MCF 10A (cell line): ENCODE data around the gene NAA60. TPM values are rescaled to one million over a fixed set of nuclear protein-coding genes. Genes with fewer than 3 reads are reported as not detected.

Source experiments
- BruUV-seq: library from RNA; stranded (reverse); fragments of 400-500 nt; replicated peaks from 2 replicates; lab custom pipeline; 2021; lab: Mats Ljungman, UMichigan
- CTCF ChIA-PET: fragments of 300-600 bp; sonication (Branson Sonifier 250); formaldehyde crosslinking; extraction: SDS; loops from one replicate; lab custom pipeline; 2021; ENCODE audit warnings: antibody characterized with exemption, inconsistent platforms; lab: Yijun Ruan, JAX
- POLR2A ChIA-PET: fragments of 300-600, 350-650 bp; sonication (Branson Sonifier 250); formaldehyde crosslinking; extraction: SDS; loops from one replicate; lab custom pipeline; 2020; ENCODE audit warnings: antibody characterized with exemption, inconsistent platforms; lab: Yijun Ruan, JAX
- DNase-seq: peaks from one replicate; pipeline ENCODE4 v3.0.0-alpha.2; 2018; ENCODE audit not compliant: unreplicated experiment
- H3K27ac Mint-ChIP-seq: one replicate; pipeline ENCODE4 v1.8.0; 2022; ENCODE audit warnings: mild to moderate bottlenecking, low read depth, mixed read lengths; ENCODE audit not compliant: unreplicated experiment
- H3K27me3 Mint-ChIP-seq: one replicate; pipeline ENCODE4 v1.8.0; 2022; ENCODE audit warnings: mixed read lengths; ENCODE audit not compliant: insufficient read depth, unreplicated experiment
- H3K36me3 Mint-ChIP-seq: one replicate; pipeline ENCODE4 v1.8.0; 2022; ENCODE audit warnings: mild to moderate bottlenecking, moderate library complexity, mixed read lengths; ENCODE audit not compliant: insufficient read depth, unreplicated experiment
- H3K4me1 Mint-ChIP-seq: one replicate; pipeline ENCODE4 v1.8.0; 2022; ENCODE audit warnings: mixed read lengths; ENCODE audit not compliant: insufficient read depth, unreplicated experiment
- H3K4me3 Mint-ChIP-seq: one replicate; pipeline ENCODE4 v1.8.0; 2022; ENCODE audit warnings: mild to moderate bottlenecking, moderate library complexity, mixed read lengths; ENCODE audit not compliant: unreplicated experiment
- H3K9me3 Mint-ChIP-seq: one replicate; pipeline ENCODE4 v1.8.0; 2022; ENCODE audit warnings: mixed read lengths; ENCODE audit not compliant: unreplicated experiment
- CTCF ChIP-seq: fragments of 200-600 bp; IDR thresholded peaks from one replicate; pipeline ENCODE4 v1.8.0; 2022; ENCODE audit warnings: antibody characterized with exemption, mild to moderate bottlenecking; ENCODE audit not compliant: unreplicated experiment
- intact Hi-C: fragments of 100-400 bp; cut with micrococcal nuclease; formaldehyde crosslinking; loops from 2 replicates; pipeline ENCODE4 v1.14.1; 2022
- total RNA-seq: library from RNA; stranded (reverse); gene quantifications from 2 replicates; pipeline ENCODE4 v1.2.3, GENCODE V29; 2022

NAA60 gene
- total RNA-seq, 1 experiment from 2014 or later: 38.6 TPM

- CTCF ChIA-PET: no interaction called here
- intact Hi-C loops: no loop called here
- no TSS peak for BruUV-seq
- Mint-ChIP-seq H3K27me3 (no peaks in the 10 kb centered on the region), H3K4me3 (peak overlapping the region; percentile 34), H3K4me1 (peaks cover 12% of the 10 kb centered on the region), H3K27ac (peak overlapping the region; percentile 64), H3K36me3 (peaks cover 85% of the 10 kb centered on the region), H3K9me3 (no peaks in the 10 kb centered on the region)
- TF ChIP-seq CTCF: no peak
- POLR2A ChIA-PET: interaction anchor here (0.6 to 1.4 kb wide), 4 partner anchors 103 to 1033 kb away, joined by 3 to 4 read pairs (median 4); partner anchors contain the start of genes ZNF174 and ZSCAN32
- DNase-seq: no peak
Observed at GRCh38 chr16:3508736-3509135, 65.3 kb downstream of the NAA60 start.

- Mint-ChIP-seq H3K27ac (peak overlapping the region; percentile 64), H3K27me3 (no peaks in the 10 kb centered on the region), H3K36me3 (peaks cover 93% of the 10 kb centered on the region), H3K4me1 (peaks cover 12% of the 10 kb centered on the region), H3K9me3 (no peaks in the 10 kb centered on the region), H3K4me3 (no peak overlapping the region)
- intact Hi-C loops: no loop called here
- peak; percentile 54 for DNase-seq
- ChIA-PET CTCF (interaction anchor here (0.6 kb wide), 3 partner anchors 27 to 1063 kb away, joined by 3 to 6 read pairs (median 4); no protein-coding TSS in a partner anchor), POLR2A (interaction anchor here (0.5 to 1.4 kb wide), 5 partner anchors 10 to 606 kb away, joined by 3 to 4 read pairs (median 3); no protein-coding TSS in a partner anchor)
- no TSS peak for BruUV-seq
- TF ChIP-seq CTCF: no peak
Observed at GRCh38 chr16:3509470-3509928, 66.0 kb downstream of the NAA60 start.

GRCh38 chr16:3510416-3510815 is 66.9 kb downstream of the NAA60 start:
- ChIA-PET POLR2A (interaction anchor here (1.2 kb wide), 1 partner anchor 11 kb away, joined by 4 read pairs; no protein-coding TSS in a partner anchor), CTCF (interaction anchor here (0.6 kb wide), 1 partner anchor 186 kb away, joined by 3 read pairs; no protein-coding TSS in a partner anchor)
- TF ChIP-seq CTCF: no peak
- H3K9me3 Mint-ChIP-seq: no peaks in the 10 kb centered on the region
- DNase-seq: no peak
- no peak overlapping the region for H3K4me3 Mint-ChIP-seq
- peaks cover 12% of the 10 kb centered on the region for H3K4me1 Mint-ChIP-seq
- intact Hi-C loops: no loop called here
- BruUV-seq: no TSS peak
- no peak overlapping the region for H3K27ac Mint-ChIP-seq
- H3K36me3 Mint-ChIP-seq: peaks cover 93% of the 10 kb centered on the region
- no peaks in the 10 kb centered on the region for H3K27me3 Mint-ChIP-seq

GRCh38 chr16:3511286-3512180 is 68.1 kb downstream of the NAA60 start:
- DNase-seq: no peak
- no peaks in the 10 kb centered on the region for H3K9me3 Mint-ChIP-seq
- peaks cover 12% of the 10 kb centered on the region for H3K4me1 Mint-ChIP-seq
- no peak overlapping the region for H3K27ac Mint-ChIP-seq
- intact Hi-C loops: no loop called here
- no peak overlapping the region for H3K4me3 Mint-ChIP-seq
- ChIA-PET POLR2A (no interaction called here), CTCF (interaction anchor here (1.1 kb wide), 1 partner anchor 102 kb away, joined by 3 read pairs; no protein-coding TSS in a partner anchor)
- no peaks in the 10 kb centered on the region for H3K27me3 Mint-ChIP-seq
- no TSS peak for BruUV-seq
- no peak for TF ChIP-seq CTCF
- H3K36me3 Mint-ChIP-seq: peaks cover 93% of the 10 kb centered on the region
